KOPT-K1 (cell line): ENCODE data around the gene NCBP3.
"Not testable (repeated sequence)": the region's sequence is repeated elsewhere in the genome, so short reads cannot be mapped to it uniquely, and the experiment has no call there.

Experiments
- H3K27ac ChIP-seq: fragments of 200-600 bp; sonication (generic); 2 replicates; pipeline ENCODE4 v1.5.1; 2016; ENCODE audit warnings: antibody characterized with exemption, mild to moderate bottlenecking, low read depth, low read length; ENCODE audit not compliant: poor library complexity, severe bottlenecking
- H3K36me3 ChIP-seq: fragments of 200-600 bp; sonication (generic); 2 replicates; pipeline ENCODE4 v1.5.1; 2017; ENCODE audit warnings: antibody characterized with exemption, mild to moderate bottlenecking, low read length, moderate library complexity; ENCODE audit not compliant: insufficient read depth
- H3K9me3 ChIP-seq: fragments of 200-600 bp; sonication (generic); 2 replicates; pipeline ENCODE4 v1.5.1; 2017; ENCODE audit warnings: antibody characterized with exemption, low read length, mild to moderate bottlenecking; ENCODE audit not compliant: insufficient read depth, poor library complexity, severe bottlenecking

The NCBP3 gene

DNA sequence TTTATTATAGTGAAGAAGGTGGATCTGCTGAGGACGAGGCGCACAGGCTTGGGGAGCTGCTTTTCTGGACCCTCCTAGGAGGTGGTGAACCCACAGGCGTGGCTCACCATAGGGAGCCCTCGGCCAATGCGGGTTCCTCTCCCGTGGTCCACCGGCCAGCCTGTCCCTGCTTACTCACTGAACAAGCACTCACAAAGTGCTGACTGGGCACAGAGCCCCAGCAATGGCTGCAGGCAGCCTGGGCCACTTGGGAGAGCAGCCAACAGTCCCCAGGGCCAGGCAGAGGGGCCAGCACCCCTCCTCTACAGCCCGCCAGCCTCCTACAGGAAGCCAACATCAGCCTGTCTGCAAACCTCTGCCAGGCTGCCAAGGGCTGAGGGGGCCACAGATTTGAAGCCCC lies 19.1 kb upstream of the NCBP3 start:
- Histone ChIP-seq H3K36me3 (no peaks in the 10 kb centered on the region), H3K9me3 (no peaks in the 10 kb centered on the region), H3K27ac (no peak overlapping the region)

DNA sequence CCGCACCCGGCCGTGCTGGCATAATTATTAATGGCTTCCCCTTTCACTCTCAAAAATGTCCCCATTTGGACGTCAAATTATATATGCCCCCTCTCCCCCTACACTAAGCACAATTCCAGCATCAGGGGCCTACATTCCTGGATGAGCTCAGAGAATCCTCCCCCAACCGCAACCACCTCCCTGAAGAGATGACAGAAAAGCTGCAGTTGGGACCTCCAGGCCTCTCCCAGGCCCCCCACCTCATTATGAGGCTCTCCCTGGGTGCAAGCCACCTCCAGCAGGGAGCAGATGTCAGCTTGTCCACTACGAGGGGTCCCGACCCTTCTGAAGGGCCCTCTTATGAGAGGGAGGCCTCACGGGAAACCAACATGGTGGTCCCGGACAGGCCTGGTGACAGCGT lies 18.5 kb upstream of the NCBP3 start:
- Histone ChIP-seq H3K36me3 (no peaks in the 10 kb centered on the region), H3K9me3 (no peaks in the 10 kb centered on the region), H3K27ac (no peak overlapping the region)

DNA sequence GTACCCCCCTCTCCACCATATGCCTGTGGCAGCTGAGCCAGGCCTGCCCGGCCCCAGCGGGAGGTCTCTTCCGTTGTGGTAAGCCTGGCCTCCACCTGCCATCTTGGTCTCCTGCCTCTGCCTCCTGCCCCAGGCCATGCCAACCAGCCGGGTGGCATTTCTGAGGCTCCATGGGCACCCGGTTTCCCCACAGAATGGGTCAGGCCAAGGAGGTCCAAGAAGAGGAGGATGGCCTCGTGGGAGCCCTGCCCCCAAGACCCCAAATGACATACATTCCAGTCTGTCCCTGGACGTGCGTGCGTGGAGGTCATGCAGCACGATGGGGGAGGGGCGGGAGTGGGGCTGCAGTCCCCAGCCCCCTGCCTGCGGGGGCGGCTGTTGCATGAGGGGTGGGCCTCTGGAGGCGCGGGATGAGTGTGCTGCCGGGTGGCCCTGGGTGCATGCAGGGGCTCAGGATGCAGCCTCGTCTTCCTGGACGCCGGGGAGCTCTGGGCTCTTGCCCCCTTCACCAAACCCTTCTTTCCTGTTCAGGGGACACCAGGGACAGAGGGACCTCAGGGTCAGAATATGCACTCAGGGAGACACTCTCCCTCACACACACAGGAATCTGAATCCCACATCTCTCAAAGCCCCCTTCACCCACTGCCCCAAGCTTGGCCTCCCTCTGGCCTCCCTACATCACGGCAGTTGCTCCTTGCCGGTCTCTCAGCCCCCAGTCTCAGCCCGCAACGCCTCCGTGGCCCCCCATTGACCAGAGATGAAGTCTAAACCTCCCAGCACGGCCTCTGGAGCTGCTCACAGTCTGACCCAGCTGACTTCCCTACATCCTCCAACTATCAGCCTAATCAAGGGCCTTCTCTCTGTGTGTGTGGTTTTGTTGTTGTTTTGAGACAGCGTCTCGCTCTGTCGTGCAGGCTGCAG lies 16.0 kb upstream of the NCBP3 start:
- Histone ChIP-seq H3K36me3 (no peaks in the 10 kb centered on the region), H3K27ac (no peak overlapping the region)

DNA sequence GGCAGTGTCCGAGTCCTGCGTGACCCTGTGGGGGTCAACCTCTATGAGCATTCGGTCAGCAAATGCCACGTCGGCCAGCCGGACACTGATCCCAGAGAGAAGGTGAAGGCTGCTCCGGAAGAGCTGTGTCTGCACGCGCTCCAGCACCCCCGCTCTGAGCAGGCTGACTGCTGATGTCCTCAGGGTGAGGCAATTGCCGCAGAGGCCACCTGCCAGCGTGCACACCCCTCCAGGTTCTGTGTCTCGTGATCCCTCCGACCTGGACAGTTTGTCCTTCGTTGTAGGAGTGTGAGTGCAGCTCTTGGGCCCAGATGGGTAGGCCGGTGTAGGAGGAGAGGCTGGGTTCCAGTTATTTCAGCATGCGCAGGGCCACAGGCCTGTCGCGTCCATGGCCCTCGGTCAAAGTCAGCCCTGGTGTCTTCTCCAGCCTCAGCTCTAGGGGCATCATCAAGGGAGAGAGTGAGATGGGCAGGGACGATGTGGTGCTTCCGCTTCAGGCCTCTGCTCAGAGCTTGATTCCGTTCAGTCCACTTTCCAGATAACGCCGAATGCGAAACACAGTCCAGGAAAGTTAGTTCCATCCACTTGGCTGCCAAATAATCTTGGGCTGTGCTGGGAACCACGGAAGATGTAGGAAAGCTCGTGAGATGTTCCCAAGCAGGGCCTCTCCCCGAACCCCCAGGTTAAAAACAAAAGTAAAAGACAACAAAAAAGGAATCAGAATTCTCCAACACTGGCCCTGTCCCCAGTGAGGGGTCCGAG lies 15.1 kb upstream of the NCBP3 start:
- Histone ChIP-seq H3K36me3 (no peaks in the 10 kb centered on the region), H3K27ac (no peak overlapping the region), H3K9me3 (no peaks in the 10 kb centered on the region)

More for the DNA sequence above, 16.0 kb upstream of the NCBP3 start:
- H3K9me3 ChIP-seq: no peaks in the 10 kb centered on the region

DNA sequence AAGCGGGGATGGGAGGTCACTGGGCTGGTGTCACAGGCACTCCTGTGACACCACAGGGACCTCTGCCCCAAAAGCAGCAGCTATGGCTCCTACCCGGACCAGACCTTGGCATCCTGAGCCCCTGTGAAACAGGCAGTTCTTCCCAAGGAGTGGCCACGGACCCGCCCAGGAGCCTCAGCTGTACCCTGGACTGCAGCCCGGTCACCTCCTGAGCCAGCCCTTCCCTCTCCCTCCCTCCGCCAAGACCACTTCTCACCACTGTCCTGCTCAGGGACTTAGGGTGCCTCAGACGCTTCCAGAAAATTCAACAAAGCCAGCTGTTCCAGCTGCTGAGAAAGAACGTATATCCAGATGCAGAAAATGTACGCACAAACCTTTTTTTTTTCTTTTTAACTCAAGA lies 13.9 kb upstream of the NCBP3 start:
- H3K9me3 ChIP-seq: no peaks in the 10 kb centered on the region

DNA sequence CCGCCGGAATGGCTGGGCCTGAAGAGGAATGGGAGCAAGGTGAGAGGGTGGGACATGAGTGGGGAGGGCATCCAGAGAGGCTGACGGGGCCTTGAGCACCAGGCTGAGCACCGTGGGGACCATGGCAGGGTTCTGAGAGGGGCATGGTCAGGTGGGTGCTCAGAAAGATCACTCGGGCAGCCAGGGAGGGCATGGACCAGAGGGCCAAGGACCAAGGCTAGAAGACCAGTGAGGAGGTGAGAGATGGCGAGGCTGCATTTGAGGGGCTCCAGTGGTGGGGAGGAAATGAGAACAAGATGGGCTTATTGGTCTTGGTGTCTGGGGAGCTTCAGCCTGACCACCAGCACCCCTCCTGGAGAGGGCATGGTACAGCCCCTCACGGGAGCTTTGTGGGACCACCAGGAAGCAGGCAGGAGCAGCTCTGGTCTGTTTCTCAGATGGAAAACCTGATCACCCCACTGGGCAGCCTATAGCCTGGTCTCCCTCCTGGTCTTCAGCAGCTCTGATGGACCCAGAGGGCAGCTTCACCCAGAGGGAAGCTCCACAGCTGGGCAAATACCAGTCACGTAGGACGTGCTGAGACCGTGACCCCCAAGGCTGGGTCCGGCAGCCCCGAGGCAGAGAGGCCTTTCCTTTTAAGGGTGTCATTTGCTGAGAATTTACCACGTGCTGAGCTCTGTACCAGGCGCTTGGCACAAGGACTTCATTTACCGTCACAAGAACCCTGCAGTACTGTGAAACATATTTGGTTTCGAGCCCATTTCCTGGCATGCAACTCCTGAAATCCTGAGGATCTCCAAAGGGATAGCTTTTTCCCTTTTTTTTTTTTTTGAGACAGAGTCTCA lies 11.4 kb upstream of the NCBP3 start:
- H3K36me3 ChIP-seq: no peaks in the 10 kb centered on the region
- no peak overlapping the region for H3K27ac ChIP-seq
- no peaks in the 10 kb centered on the region for H3K9me3 ChIP-seq

More for the DNA sequence above, 13.9 kb upstream of the NCBP3 start:
- no peak overlapping the region for H3K27ac ChIP-seq
- no peaks in the 10 kb centered on the region for H3K36me3 ChIP-seq

DNA sequence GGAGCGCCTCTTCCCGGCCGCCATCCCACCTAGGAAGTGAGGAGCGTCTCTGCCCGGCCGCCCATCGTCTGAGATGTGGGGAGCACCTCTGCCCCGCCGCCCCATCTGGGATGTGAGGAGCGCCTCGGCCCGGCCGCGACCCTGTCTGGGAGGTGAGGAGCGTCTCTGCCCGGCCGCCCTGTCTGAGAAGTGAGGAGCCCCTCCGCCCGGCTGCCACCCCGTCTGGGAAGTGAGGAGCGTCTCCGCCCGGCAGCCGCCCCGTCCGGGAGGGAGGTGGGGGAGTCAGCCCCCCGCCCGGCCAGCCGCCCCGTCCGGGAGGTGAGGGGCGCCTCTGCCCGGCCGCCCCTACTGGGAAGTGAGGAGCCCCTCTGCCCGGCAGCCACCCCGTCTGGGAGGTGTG lies 8.2 kb upstream of the NCBP3 start:
- not testable (repeated sequence) for H3K27ac ChIP-seq, H3K36me3 ChIP-seq, H3K9me3 ChIP-seq

DNA sequence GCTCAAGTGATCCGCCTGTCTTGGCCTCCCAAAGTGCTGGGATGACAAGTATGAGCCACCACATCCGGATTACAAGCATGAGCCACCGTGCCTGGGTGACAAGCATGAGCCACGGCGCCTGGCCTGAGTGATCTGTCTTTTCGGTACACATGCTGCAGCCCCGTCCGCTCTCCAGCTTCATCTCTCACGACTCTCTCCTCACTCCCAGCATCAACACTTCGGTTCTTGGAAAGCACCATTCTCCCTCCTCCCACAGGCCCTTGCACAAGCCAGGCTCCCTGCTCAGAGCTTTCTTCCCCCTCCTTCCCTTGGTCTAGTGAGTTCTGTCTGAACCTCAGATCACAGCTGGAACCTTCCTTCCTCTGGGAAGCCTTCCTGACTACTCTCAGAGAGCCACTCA lies 6.5 kb upstream of the NCBP3 start:
- Histone ChIP-seq H3K36me3 (no peaks in the 10 kb centered on the region), H3K27ac (no peak overlapping the region), H3K9me3 (no peaks in the 10 kb centered on the region)

DNA sequence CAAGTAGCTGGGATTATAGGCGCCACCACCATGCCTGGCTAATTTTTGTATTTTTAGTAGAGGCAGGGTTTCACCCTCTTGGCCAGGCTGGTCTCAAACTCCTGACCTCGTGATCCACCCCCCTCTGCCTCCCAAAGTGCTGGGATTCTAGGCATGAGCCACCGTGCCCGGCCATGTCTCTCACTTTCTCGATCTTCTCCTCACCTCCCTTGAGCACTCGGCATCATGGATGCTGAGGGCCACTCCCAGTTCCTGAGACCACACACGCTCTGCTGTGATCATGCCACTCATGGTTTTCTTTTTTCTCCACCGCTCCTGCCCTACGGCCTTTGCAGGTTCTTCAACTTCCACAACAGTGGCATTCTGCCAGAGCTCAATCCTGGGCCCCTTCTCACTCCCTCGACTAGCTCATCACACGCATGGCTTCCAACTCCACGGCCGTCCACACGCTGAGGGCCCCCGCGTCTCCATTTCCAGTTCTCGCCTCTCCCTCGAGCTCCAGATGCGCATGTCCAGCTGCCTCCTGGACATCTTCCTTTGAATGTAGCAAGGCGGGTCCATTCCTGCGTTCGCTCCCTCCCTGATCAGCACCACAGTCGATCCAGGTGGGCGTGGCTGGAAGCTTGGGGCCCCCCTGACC lies 5.5 kb upstream of the NCBP3 start:
- no peaks in the 10 kb centered on the region for H3K36me3 ChIP-seq
- H3K9me3 ChIP-seq: no peaks in the 10 kb centered on the region
- no peak overlapping the region for H3K27ac ChIP-seq

DNA sequence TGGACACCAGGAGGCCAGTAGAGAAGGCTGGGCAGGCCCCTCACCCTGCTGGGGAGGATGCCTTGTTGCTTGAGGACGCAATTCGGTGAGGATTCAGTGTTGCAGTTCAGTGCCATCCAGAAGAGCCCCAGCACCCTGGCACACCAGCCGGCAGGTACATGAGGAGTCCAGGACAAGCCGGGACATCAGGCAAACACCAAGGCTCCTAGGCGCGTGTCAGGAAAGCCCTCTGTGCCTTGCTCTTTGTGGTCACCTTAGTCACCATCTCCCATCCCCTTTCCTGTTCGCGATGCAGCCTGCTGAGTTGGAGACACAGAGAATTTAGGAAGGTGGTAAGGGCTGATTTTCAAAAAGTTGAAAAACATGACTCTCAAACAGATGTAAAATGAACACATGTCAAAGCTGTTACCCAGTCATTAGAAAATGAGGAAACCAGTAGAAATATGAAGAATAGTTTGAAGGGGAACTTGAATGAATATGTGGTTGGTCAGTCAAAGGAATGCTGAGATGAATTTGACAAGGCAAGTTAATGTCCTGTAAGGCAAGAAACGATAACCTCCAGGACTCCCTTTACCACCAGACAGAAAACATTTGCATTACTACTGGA lies 2.3 kb upstream of the NCBP3 start:
- H3K27ac ChIP-seq: no peak overlapping the region

DNA sequence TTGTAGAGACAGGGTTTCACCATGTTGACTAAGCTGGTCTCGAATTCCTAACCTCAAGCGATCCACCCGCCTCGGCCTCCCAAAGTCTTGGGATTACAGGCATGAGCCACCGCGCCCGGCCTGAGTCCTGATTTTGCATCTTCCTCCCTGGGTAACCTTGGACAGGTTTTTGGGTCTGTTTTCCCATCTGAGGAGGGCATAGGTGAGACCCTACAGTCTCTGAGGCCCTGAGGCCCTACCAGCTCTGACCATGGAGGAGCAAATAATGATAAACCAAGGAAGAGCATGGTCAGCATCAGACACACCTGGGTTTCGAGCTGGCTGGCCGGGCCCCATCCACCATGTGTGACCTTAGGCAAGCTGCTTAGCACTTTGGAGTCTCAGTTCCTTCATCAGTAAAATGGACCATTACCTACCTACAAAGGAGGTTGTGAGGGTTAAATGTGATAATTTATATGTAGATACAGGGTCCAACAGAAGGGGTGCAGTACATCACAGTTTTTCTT lies 1.2 kb upstream of the NCBP3 start:
- Histone ChIP-seq H3K27ac (no peak overlapping the region), H3K9me3 (no peaks in the 10 kb centered on the region), H3K36me3 (peaks cover 23% of the 10 kb centered on the region)

More for the DNA sequence above, 2.3 kb upstream of the NCBP3 start:
- Histone ChIP-seq H3K9me3 (no peaks in the 10 kb centered on the region), H3K36me3 (peaks cover 12% of the 10 kb centered on the region)

DNA sequence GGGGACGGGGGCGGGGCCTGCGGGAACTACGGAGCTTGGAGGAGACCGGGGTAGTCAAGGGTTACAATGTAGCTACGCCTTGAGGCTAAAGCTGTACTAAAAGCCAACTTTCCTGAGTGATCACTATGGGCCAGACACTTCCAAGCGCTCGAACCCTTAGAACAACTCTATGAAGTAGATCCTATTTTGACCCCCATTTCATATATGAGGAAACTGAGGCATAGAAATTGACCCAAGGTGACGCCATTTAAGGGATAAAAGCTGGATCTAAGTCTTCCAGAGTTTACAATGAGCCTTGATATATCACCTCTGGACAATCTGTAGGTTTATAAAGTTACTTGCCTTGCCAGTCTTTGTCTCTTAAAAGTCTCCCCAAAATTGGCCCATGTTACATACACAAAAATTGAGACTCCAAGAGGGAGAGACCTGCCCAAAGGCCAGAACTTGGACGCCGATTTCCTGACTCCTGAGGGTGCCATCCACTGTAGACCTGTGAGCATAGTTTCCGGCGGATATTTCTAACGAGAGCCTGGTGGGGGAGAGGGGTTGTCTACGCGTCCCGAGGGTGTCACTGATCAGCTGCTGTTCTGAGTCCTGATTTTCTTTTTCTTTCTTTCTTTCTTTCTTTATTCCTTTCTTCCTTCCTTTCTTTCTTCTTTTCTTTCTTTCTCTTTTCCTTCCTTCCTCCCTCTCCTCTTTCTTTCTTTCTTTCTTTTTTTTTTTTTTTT lies 555 bp upstream of the NCBP3 start:
- Histone ChIP-seq H3K27ac (no peak overlapping the region), H3K36me3 (peaks cover 29% of the 10 kb centered on the region), H3K9me3 (no peaks in the 10 kb centered on the region)

DNA sequence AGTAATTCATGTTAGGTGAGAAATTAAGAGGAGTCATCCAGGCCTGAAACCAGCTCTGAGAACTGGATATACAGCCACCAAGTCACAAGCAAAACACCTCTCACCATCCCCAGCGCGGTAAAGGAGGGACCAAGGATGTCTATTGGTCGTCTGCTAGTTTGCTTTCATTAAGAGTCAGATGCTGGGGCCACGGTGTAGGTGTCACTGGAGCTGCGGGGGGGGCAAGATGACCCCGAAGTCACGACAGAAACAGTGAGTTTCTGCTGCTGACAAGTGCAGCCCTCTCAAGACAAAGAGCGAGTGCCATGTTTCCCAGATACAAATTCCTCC lies 790 bp downstream of the NCBP3 start:
- H3K27ac ChIP-seq: peak overlapping the region; percentile 82

DNA sequence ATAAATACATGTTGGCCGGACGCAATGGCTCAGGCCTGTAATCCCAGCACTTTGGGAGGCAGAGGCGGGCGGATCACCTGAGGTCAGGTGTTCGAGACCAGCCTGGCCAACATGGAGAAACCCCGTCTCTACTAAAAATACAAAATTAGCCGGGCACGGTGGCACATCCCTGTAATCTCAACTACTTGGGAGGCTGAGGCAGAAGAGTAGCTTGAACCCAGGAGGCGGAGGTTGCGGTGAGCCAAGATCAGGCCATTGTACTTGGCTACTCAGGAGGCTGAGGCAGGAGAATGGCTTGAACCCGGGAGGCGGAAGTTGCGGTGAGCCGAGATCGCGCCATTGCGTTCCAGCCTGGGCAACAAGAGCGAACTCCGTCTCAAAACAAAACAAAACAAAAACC lies 1.5 kb downstream of the NCBP3 start:
- not testable (repeated sequence) for H3K9me3 ChIP-seq
- Histone ChIP-seq H3K27ac (peak overlapping the region; percentile 82), H3K36me3 (peaks cover 50% of the 10 kb centered on the region)

More for the DNA sequence above, 790 bp downstream of the NCBP3 start:
- H3K9me3 ChIP-seq: no peaks in the 10 kb centered on the region
- peaks cover 43% of the 10 kb centered on the region for H3K36me3 ChIP-seq
